Neural progenitor cell (in vitro differentiated cells): ENCODE measurements around the gene PSEN2. TPM values are rescaled to one million over a fixed set of nuclear protein-coding genes. Genes with fewer than 3 reads are reported as not detected.

Experiments
- DNase-seq: peaks from one replicate; pipeline ENCODE4 v3.0.0-alpha.2; 2016; ENCODE audit warnings: low spot score
- H2AFZ ChIP-seq: fragments of 200-600 bp; sonication (generic); replicated peaks from 2 replicates; pipeline ENCODE4 v1.6.1; 2016; ENCODE audit warnings: antibody characterized with exemption
- H3F3A ChIP-seq: fragments of 200-600 bp; sonication (generic); 2 replicates; pipeline ENCODE4 v1.6.1; 2016; ENCODE audit warnings: antibody characterized with exemption, low read depth
- H3K27ac ChIP-seq: fragments of 200-600 bp; sonication (generic); 2 replicates; pipeline ENCODE4 v1.5.1; 2016; ENCODE audit warnings: mild to moderate bottlenecking
- H3K27me3 ChIP-seq: fragments of 200-600 bp; sonication (generic); 2 replicates; pipeline ENCODE4 v1.6.1; 2016; ENCODE audit warnings: mild to moderate bottlenecking, moderate library complexity
- H3K36me3 ChIP-seq: fragments of 200-600 bp; sonication (generic); 2 replicates; pipeline ENCODE4 v1.5.1; 2016
- H3K4me1 ChIP-seq: fragments of 200-600 bp; sonication (generic); 2 replicates; pipeline ENCODE4 v1.6.1; 2016; ENCODE audit warnings: mixed run types
- H3K4me2 ChIP-seq: fragments of 200-600 bp; sonication (generic); 2 replicates; pipeline ENCODE4 v1.6.1; 2016
- H3K4me3 ChIP-seq: fragments of 200-600 bp; sonication (generic); 2 replicates; pipeline ENCODE4 v1.5.1; 2016
- H3K79me2 ChIP-seq: fragments of 200-600 bp; sonication (generic); 2 replicates; pipeline ENCODE4 v1.6.1; 2016; ENCODE audit warnings: low read depth
- H3K9ac ChIP-seq: fragments of 200-600 bp; sonication (generic); 2 replicates; pipeline ENCODE4 v1.6.1; 2016
- H3K9me3 ChIP-seq: fragments of 200-600 bp; sonication (generic); 2 replicates; pipeline ENCODE4 v1.5.1; 2016; ENCODE audit warnings: low read depth
- H4K20me1 ChIP-seq: fragments of 200-600 bp; sonication (generic); 2 replicates; pipeline ENCODE4 v1.6.1; 2016; ENCODE audit warnings: low read depth
- H3K27ac Mint-ChIP-seq: 3 replicates; pipeline ENCODE4 v1.8.0; 2021; ENCODE audit warnings: mixed read lengths
- H3K27me3 Mint-ChIP-seq: 2 replicates; pipeline ENCODE4 v1.8.0; 2022; ENCODE audit warnings: low read depth, mild to moderate bottlenecking, inconsistent platforms, moderate library complexity, mixed read lengths; ENCODE audit not compliant: insufficient read depth
- H3K36me3 Mint-ChIP-seq: 3 replicates; pipeline ENCODE4 v1.8.0; 2021; ENCODE audit warnings: mixed read lengths
- H3K4me1 Mint-ChIP-seq: 3 replicates; pipeline ENCODE4 v1.8.0; 2021; ENCODE audit warnings: mixed read lengths
- H3K4me3 Mint-ChIP-seq: 3 replicates; pipeline ENCODE4 v1.8.0; 2021; ENCODE audit warnings: mild to moderate bottlenecking, moderate library complexity, mixed read lengths
- H3K9me3 Mint-ChIP-seq: 3 replicates; pipeline ENCODE4 v1.8.0; 2020; ENCODE audit warnings: mixed read lengths
- CTCF ChIP-seq: fragments of 200-600 bp; sonication (generic); IDR thresholded peaks from 2 replicates; pipeline ENCODE4 v1.5.1; 2017; ENCODE audit warnings: antibody characterized with exemption, mild to moderate bottlenecking
- EZH2 ChIP-seq: fragments of 200-600 bp; sonication (generic); IDR thresholded peaks from 2 replicates; pipeline ENCODE4 v1.6.1; 2017; ENCODE audit warnings: antibody characterized with exemption, mild to moderate bottlenecking, moderate library complexity
- EZH2phosphoT487 ChIP-seq: fragments of 200-600 bp; sonication (generic); IDR thresholded peaks from 2 replicates; pipeline ENCODE4 v1.6.1; 2017; ENCODE audit warnings: antibody characterized with exemption
- total RNA-seq: library from RNA; depleted of rRNA; stranded (reverse); fragments of >200 nt; gene quantifications from 2 replicates; pipeline ENCODE4 v1.2.3, GENCODE V29; 2015; ENCODE audit warnings: low replicate concordance

The PSEN2 gene
- total RNA-seq, 1 donor from 2014 or later, result 11.4 TPM

- Mint-ChIP-seq H3K36me3 (peaks cover 13% of the 10 kb centered on the region), H3K4me1 (peaks cover 2% of the 10 kb centered on the region), H3K27ac (no peak overlapping the region), H3K9me3 (no peaks in the 10 kb centered on the region), H3K27me3 (peaks cover 2% of the 10 kb centered on the region), H3K4me3 (no peak overlapping the region)
- Histone ChIP-seq H3K36me3 (no peaks in the 10 kb centered on the region), H3K27me3 (no peaks in the 10 kb centered on the region), H3K4me2 (no peak overlapping the region), H3K9ac (no peak overlapping the region), H4K20me1 (no peaks in the 10 kb centered on the region), H2AFZ (no peak overlapping the region), H3K4me1 (no peaks in the 10 kb centered on the region), H3K27ac (no peak overlapping the region), H3F3A (no peaks in the 10 kb centered on the region), H3K79me2 (no peaks in the 10 kb centered on the region), H3K9me3 (no peaks in the 10 kb centered on the region), H3K4me3 (no peak overlapping the region)
- no peak for TF ChIP-seq EZH2phosphoT487
- TF ChIP-seq CTCF, result no peak
- TF ChIP-seq EZH2, result no peak
- DNase-seq, result no peak
Observed at GRCh38 chr1:226904772-226905171, 34.4 kb downstream of the PSEN2 start.

- Mint-ChIP-seq H3K4me3 (no peak overlapping the region), H3K36me3 (peaks cover 6% of the 10 kb centered on the region), H3K4me1 (peaks cover 2% of the 10 kb centered on the region), H3K9me3 (no peaks in the 10 kb centered on the region), H3K27ac (no peak overlapping the region), H3K27me3 (peaks cover 4% of the 10 kb centered on the region)
- H3K4me2 ChIP-seq, result no peak overlapping the region
- no peak for DNase-seq
- no peak overlapping the region for H2AFZ ChIP-seq
- H3K27me3 ChIP-seq, result no peaks in the 10 kb centered on the region
- TF ChIP-seq EZH2 (no peak), EZH2phosphoT487 (no peak), CTCF (no peak)
- H3K9ac ChIP-seq, result no peak overlapping the region
- H3K4me1 ChIP-seq, result no peaks in the 10 kb centered on the region
- H3K79me2 ChIP-seq, result no peaks in the 10 kb centered on the region
- H3F3A ChIP-seq, result no peaks in the 10 kb centered on the region
- H4K20me1 ChIP-seq, result no peaks in the 10 kb centered on the region
- no peaks in the 10 kb centered on the region for H3K9me3 ChIP-seq
- no peak overlapping the region for H3K27ac ChIP-seq
- H3K4me3 ChIP-seq, result no peak overlapping the region
- no peaks in the 10 kb centered on the region for H3K36me3 ChIP-seq
Observed at GRCh38 chr1:226908419-226908818, 38.0 kb downstream of the PSEN2 start.

- no peaks in the 10 kb centered on the region for H3F3A ChIP-seq
- Mint-ChIP-seq H3K4me3 (no peak overlapping the region), H3K27me3 (peaks cover 4% of the 10 kb centered on the region), H3K27ac (no peak overlapping the region), H3K9me3 (no peaks in the 10 kb centered on the region), H3K36me3 (peaks cover 5% of the 10 kb centered on the region), H3K4me1 (peaks cover 2% of the 10 kb centered on the region)
- H3K9ac ChIP-seq, result no peak overlapping the region
- no peaks in the 10 kb centered on the region for H4K20me1 ChIP-seq
- H3K4me3 ChIP-seq, result no peak overlapping the region
- no peaks in the 10 kb centered on the region for H3K79me2 ChIP-seq
- no peaks in the 10 kb centered on the region for H3K27me3 ChIP-seq
- H3K27ac ChIP-seq, result no peak overlapping the region
- H2AFZ ChIP-seq, result no peak overlapping the region
- no peaks in the 10 kb centered on the region for H3K36me3 ChIP-seq
- no peak overlapping the region for H3K4me2 ChIP-seq
- H3K4me1 ChIP-seq, result no peaks in the 10 kb centered on the region
- H3K9me3 ChIP-seq, result no peaks in the 10 kb centered on the region
- no peak for TF ChIP-seq CTCF
- no peak for DNase-seq
Observed at GRCh38 chr1:226908913-226909312, 38.5 kb downstream of the PSEN2 start.
